Stimulated activated CD4-positive, alpha-beta T cell treated with anti-CD3 and anti-CD28 coated beads, Interleukin-2, amount 100 ng/mL, for 4 hours (primary cell): ENCODE data around the gene SKIC8.

ENCODE experiments used
- DNase-seq: peaks from one replicate; pipeline ENCODE4 v3.0.0-alpha.2; 2020; ENCODE audit warnings: low read depth

The SKIC8 gene

DNA sequence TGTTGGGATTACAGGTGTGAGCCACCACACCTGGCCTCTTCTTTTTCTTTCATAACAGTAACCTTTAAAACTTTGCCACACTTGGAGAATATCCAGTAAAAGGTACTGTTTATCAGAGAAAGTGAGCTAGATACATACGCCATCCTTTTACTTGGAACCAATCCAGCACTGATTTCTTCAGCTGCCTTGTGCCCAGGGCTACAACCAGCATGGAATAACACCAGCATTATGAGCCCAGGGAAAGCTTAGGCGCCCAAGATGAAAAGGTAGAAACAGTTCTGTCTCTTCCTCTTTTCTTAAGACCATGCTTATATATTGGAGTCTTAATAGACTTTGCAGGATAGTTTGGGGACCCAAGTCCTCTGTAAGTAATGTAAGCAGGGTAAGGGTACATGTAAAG is 8.4 kb downstream of the SKIC8 start:
- DNase-seq, result no peak

DNA sequence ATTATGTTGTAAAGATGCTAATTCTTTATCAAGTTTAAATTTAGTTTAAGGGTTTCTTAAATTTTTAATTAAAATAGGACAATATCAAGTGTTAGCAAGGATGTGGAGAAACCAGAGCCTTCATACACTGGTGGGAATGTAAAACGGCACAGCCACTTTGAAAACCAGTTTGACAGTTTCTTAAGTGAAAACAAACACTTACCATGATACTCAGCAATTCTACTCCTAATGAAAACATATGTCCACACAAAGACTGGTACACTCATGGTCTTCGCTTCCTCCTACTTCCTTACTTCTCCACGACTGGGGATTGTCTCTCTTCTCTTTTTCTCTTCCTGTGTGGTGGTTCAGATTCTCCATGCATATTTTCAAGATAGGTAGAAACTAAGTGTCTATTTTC is 9.2 kb downstream of the SKIC8 start:
- no peak for DNase-seq

DNA sequence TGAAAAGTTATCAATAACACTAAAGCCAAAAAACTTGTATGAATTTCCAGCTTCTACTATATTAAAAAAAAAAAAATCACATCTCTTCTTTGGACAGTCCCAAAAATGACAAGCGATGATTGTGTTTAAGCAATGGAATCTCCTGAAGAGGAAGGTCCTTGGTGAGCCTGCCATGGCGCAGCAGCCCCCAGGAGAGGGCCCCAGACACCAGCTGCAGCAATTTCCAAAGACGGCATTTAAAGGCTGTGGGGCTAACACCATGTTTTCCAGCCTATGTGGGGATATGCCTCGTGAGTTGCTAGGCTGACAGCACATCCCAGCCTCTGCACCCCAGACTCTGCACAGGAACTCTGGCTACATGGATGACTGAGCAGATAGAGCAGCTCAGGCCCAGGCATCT is 14.7 kb downstream of the SKIC8 start:
- DNase-seq, result no peak

DNA sequence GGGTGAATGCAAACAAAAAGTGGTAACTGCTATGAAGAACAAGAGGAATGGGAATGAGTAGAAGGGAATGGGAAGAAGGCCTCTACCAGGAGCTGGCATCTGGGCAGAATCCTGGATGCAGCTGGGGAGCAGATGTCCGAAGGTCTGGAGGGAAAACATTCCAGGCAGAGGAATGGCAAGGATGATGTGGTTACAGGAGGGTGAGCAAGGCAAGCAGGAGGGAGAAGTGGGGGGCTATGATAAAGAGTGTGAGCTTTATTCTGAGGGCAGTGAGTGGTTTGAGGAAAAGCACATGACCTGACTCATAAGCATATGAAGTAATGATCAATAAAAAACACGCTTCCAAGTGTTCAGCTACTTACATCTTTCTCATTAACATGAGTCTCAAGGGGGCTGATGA is 17.1 kb downstream of the SKIC8 start:
- no peak for DNase-seq

DNA sequence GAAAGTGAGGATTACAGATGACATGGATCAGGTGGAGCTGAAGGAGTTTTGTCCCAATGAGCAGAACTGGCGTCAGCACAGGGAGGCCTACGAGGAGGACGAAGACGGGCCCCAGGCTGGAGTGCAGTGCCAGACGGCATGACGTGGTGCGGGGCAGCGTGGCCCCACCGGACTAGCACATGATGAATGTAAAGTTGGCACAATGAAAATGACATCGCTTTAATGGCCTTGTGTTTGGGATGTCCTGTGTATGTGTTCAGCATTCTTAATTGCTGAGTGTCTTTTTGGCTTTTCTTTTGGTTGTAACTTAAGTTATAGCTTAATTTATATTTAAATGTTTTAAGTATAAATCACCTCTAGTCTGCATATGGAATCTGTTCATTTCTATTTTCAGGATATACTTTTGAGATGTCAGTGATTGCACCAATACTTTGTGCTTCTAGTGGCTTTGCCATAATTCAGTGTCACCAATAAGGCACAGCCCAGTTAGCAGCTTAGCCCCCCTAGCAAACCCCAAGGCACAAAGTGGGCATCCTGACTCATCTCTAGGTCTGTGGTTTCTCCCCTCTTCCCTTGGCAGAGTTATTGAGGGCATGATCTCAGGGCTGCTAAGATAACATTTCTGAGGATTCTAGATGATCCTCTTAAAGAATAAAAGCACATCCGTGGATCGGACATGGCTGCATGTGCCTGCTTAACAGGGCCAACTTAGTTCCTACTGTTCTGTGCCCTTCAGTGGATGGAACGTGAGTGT is 18.9 kb downstream of the SKIC8 start:
- no peak for DNase-seq

DNA sequence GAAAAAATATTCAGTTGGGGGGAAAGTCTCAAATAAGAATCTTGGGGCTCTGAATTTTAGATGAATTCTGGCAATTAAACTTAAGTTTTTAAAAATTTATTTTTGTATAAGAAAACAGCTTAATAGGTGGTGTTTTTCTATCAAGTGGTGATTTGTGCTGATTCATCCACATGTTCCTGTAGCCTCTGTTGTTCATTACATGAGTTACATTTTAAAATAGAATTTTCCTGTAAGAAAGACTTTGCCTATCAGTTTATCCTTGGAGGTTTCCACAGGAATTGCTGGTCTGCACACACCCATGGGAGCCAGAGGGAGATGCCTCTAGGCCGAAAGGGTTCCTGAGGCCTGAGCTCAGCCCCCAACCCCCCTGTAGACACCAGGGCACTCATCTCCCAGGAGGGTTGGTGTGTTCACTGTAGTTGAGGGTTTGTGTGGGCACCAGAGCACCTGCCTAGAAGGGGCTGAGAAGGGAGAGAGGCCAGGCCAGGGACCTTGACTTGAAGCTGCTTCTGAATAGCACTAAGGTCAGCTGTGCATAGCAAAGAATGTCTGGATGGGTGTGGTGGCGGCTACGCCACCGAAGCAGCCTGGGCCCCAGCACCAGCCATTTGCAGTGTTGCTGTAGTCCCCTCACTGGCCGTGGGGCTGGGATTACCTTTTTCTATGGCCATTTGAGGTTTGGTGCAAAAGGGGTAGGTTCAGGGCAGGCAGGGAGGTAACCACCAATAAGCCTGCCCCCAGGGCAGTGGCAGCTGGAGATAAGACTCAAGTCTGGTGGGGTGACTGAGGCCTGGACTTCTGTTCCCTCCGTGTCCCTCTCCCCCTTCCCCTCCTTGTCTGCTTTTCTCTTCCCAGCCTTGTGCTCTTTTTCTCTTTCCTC is 23.1 kb downstream of the SKIC8 start:
- no peak for DNase-seq

DNA sequence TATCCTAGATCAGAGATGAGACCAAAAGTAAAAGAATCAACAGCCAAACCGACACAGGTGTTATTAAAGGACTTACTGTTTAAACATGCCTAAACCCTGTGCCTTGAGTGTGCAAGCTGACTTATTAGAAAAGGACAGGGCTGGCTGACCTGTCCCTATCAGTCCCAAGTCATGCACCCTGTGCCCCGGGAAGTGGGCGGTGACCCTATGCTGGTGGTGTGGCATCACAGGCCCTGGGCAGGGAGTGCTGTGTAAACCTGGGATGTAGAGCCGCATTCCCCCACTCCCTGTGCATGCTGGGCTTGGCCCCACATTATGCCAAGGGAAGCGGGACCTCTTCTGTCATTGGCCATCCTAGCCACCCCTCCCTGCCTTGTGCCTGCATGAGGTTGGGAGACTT is 24.4 kb downstream of the SKIC8 start:
- no peak for DNase-seq

DNA sequence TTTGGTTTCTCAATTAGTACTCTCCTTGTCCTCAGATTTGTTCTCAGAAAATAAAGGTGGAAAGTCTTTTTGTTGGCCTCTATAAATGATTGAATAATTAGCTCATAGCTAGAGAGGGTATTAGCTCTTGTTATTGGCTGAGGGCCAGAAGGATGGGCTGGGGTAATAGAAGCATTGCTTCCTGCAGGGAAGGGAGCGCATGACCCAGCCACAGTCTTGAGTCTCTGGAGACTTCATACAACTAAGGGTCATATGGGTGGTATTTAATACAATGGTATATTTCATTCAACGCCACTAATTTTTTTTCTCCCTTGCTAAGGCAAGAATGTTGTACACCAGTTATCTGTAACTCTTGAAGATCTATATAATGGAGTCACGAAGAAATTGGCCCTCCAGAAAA is 26.6 kb downstream of the SKIC8 start:
- no peak for DNase-seq

DNA sequence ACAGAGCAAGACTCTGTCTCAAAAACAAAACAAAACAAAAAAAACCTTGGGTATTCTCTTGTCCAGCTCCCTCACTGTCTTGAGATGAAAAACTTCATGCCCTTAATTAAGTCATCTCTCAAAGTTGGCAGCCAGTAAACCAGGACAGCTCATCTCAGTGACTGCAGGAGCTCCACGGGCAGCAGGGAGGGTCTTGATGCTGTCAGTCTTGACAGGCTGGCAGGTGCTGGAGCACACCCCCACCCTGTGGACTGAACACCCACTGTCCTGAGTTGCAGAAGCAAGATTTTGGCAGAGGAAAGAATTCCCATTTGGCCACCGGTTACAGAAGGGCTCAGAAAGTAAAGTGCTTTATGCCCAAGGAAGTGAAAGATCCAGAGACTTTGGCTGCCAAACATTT is 27.1 kb downstream of the SKIC8 start:
- DNase-seq, result no peak

DNA sequence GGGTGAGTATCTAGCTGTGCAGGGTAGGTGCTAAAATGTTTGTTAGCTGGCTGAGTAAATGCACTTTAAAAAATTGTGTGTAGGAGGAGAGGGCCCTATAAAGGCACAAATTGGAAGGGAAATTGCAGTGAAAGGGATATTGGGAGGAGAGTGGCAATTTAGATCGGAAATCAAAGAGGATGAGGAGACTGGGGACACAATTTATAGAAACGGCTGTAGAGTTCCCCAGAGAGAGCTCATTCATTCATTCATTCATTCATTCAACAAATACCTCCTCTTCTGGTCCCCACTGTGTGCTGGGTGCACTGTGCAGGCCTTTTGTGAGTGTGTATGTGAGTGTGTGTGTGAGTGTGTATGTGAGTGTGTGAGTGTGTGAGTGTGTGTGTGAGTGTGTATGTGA is 32.6 kb downstream of the SKIC8 start:
- no peak for DNase-seq

DNA sequence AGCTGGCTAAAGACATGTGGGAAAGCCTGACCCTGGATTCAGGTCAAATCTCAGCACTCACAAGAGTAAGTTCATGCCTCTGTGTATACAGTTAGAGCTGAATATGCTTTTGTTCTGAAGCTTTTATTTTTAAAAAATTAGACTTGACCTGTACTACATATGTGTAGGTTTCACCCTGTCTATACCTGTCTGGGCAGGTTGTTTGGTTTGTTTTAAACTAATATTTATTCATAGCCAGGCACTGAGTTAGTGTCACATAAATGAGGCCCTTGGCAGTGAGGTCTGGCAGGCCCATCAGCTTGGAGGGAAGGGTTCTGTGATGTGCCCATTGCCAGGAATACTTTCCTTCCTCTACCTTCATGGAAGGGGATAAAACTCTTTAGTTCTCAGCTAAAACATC is 33.2 kb downstream of the SKIC8 start:
- no peak for DNase-seq

DNA sequence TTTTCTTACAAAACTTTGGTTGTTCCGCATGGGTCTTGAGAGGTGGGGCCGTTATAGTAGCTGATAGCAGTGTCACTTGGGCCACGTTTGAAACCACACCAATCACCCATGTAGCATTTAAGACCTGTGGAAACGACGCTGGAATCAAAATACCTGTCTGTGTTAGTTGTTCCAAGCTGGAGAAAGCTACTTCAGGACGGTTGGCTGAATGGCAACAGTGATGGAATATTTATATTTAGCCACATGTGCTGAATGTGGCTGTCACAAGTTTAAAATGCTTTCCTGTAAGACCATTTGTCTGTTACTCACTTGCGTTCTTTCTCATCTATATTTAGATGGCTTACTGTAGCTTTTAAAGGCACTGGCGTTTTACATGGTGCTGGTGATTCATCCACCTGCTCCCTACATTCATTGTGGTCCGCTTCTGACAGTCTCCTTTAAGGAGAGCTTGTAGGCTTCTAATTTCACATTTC is 33.6 kb downstream of the SKIC8 start:
- DNase-seq, result no peak

DNA sequence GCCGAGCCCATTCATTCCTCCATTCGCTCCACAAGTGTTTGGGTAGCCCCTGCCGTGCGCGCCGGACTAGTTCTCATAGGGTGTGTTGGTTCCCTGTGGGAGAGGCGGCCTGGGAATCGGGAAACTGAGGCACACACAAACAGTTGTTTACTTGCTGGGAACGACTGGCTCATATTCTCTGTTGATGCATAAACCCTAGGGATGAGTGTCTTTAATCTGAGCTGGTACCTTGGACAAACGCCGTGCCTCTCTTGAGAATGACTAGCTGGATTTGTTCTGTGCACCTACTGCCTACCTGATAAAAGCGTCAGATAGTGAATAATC is 34.3 kb downstream of the SKIC8 start:
- no peak for DNase-seq

DNA sequence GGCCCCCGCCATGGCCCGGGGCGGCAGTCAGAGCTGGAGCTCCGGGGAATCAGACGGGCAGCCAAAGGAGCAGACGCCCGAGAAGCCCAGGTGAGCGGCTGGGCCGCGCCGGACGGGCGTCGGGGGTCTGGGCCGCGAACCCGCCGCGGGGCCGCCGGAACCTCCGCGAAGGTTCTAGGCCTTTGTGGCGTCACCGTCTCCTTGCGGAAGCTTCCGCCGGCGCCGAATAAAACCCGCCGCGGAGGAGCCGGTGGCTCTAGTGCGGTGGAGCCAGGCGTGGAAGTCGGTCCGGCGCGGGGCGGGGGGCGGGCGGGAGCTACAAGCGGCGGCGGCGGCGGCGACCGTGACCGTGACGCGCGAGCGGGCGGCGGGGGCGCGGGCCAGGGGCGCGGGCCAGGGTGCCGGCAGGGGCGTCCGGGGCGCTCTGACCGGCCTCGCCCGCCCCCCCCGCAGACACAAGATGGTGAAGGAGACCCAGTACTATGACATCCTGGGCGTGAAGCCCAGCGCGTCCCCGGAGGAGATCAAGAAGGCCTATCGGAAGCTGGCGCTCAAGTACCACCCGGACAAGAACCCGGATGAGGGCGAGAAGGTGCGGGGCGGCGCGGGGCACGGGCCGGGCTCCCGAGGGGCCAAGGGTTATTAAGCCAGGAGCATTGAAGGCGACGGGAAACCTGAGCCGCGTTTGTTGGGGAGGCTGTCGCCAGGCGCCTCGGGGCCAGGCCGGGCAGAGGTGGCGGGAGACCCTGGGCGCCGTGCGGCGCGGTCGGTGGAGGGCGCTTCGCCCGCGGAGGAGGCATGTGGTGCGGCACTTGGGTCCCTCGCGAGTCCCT is 34.9 kb downstream of the SKIC8 start, which contains the start of gene DNAJA4:
TSS of gene DNAJA4 (plus strand) at position 259 of the 833 bp plus-strand sequence. CDS start at position 461, 202 bp downstream.
- peak; percentile 48 for DNase-seq

DNA sequence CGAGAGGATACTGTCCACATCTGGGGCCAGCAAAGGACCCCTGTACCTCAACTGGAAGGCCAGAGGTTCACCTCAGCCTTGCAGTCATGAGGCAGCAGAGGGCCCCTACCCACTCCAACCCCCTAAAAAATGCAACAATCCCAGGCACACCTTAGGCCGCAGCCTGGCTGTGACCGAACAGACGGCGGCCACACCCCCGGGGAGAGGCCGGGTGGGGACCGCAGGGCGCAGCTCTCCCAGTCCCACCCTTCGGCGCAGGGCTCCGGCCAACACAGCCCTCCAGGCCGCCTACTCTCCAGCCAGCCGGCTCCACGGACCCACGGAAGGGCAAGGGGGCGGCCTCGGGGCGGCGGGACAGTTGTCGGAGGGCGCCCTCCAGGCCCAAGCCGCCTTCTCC is 35.5 kb downstream of the SKIC8 start:
- no peak for DNase-seq

DNA sequence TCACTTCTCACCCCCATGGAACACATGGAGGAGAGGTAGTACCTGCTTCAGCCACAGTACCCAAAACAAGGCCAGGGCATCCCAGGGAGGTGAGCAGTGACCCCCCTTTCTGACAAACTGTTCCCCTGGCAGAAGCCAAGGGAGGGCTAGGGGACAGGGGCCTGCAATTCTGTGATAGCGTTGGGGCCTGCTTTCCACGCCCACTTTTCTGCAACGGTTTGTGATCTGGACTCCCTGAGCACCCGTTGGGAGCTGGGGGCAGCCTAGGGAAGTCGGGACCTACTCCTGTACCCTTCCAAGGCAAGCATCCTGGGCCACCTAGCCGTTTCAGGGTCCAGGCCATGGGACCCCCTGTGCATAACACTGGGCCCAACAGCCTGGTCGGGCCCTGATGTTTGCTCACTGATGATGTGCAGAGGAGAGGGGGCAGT is 36.0 kb downstream of the SKIC8 start:
- DNase-seq, result no peak

DNA sequence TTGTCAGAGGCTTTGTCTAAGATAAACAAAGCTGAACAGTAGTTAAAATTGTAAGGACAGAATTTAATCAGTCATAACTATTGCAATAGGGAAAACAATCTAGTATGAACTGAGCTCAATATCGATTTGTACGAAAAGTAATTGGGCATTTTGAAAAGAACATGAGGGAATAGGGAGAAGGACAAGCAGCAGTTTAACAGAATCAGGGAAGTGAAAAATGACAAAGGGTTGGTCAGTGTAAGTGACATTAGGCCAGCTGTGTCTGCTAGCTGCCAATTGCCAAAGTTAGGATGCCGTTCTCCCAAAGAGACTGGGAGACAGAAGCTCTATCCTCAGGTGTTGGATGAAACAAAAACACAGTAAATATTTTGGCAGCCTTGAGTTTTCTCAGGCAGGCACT is 38.3 kb downstream of the SKIC8 start:
- no peak for DNase-seq

DNA sequence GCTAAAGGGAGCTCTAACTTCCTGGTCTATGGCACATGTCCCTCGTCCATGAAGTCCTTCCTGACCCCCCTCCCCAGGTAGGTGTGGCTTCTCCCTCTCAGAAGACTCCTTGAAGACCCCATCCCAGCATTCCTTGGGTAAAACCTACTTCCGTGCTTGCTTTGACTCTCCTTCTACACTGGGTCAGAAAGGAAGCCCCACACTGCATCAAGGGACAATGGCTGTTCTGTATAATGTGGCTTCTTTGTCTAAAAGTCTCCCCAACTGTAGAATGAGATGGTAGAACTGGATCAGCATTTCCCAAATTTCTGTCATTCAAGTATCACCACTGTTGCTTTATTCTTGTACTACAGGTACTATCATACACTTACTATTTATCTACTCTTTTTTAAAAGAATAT is 38.9 kb downstream of the SKIC8 start:
- no peak for DNase-seq

DNA sequence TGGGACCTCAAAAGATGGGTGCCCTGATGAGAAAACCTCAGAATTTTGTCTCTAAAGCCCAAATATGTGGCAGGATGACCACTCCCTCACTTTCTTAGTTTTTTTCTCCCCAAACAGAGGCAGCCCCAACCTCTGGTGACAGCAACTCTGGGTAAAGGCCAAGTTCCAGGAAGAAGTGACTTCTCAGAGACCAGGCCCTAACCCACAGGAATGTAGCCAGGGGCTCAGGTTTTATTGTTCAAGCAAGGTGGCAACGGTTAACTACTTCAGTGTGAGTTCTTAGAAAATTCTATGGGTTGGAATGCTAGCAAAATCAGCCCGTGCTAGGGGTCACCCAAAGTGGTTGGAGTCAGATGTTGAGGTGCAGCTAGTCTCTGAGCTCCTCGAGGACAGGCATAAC is 40.2 kb downstream of the SKIC8 start:
- DNase-seq, result no peak

DNA sequence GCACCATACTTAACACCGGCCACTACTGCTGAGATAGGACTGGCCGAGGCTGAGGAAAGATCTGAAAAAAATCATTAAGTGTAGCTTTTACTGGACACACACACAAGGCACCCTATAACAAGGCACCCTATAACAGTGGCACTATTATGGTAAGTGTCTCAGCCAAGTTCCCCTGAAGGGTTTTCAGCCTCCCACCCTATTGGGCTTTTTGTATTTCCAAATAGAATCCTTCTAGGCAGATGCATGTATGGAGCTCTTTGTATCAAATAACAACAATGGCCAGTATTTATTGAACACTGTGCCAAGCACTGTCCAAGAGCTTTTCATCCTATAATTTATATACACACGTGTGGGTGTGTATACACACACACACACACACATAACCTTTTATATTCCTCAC is 41.7 kb downstream of the SKIC8 start:
- DNase-seq, result no peak

DNA sequence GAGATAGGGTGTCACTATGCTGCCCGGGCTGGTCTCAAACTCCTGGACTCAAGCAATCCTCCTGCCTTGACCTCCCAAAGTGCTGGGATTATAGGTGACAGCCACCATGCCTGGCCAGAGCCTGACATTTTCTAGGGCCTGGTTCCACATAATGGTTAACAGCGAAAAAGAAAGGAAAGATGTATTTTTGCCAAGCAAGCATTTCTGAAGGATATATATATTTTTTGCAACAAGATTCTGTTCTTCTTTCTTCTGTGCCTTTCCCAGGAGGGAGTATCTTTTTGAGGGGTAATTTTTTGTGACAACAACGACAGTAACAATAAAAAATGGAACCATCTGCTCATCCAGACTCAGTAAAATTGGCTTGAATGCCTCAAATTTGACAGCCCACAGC is 43.4 kb downstream of the SKIC8 start:
- DNase-seq, result no peak

DNA sequence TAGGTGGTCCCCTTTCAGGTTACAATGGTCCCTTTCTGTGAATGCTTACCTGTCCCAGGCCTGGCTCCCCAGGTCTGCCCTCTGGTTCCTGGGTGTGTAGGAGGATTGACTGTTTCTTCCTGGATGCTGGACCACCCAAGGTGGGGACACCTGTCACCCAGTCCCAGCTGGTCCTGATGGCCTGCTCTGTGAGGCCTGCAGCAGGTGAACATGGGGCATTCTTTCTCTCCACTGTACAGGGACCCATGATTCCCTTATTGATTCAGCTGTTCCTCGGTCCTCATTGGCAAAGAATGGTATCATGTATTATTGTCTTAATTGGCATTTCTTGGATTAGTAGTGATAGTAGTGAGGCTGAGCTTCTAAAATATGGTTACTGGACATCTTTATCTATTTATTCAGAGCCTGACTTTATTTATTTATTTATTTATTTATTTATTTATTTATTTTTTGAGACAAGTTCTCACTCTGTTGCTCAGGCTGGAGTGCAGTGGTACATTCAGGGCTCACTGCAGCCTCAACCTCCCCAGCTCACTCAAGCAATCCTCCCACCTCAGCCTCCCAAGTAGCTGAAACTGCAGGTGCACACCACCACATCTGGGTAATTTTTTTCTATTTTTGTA is 43.9 kb downstream of the SKIC8 start:
- no peak for DNase-seq
